ENCODE data around the gene CCDC92B.
"Not testable (repeated sequence)": the region's sequence is repeated elsewhere in the genome, so short reads cannot be mapped to it uniquely, and the experiment has no call there.

Gene CCDC92B

DNA sequence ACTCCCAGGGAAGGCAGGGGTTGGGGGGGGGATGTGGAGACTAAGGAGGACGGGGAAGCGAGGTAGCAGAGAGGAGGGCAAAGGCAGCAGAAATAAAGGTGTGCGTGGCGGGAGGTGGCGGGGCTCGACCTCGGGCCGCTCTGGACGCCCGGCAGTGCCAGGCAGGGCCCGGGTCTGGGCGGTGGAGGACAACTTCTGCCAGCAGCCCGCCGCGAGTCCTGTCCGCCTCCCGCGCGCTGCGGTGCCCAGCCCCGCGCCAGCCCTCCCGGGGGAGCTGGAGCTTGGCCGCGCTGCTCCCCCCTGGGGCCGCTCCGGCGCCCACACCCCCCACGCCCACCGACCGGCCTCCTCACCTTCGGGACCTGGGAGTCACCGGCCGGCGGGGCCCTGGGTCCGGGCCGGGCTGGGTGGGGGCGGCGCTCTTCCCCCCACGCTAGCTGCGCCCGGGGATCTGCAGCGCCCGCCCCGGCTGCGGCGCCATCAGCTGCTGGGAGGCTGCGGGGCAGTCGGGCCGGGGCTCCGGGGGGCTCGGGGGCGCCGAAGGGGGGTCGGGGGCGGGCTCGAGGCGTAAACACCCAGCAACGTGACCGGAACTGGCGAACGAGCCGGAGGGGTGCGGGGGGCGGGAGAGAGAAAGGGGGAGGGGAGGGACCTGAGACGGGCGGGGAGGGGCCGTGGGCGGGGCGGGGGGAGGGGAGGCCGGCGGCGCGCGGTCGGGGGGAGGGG, at the start of gene CCDC92B:
TSS of gene CCDC92B (minus strand) at position 595 of the 726 bp plus-strand sequence. CDS start 14,507 bp downstream, outside the sequence.
- DNase-seq = peak; percentile 25

DNA sequence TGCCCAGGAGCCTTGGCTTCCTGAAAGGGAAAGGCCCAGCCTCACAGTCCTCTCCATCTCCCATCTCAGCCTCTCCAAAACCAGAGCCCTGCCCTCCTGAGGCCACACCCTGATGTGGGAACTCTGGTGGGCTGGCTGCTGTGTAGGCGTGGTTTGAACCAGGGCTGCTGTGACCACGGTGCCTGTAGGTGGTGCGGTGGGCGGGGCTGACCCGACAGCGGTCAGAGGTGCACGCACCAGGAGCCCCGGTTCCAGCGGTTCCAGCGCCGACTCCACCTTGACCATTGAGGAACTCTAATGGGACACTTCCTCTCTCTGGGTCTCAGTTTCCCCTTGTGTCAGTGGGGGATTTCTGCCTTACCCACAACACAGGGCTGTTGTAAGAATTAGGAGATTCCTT, 49.2 kb upstream of the CCDC92B start:
- DNase-seq = peak; percentile 59

DNA sequence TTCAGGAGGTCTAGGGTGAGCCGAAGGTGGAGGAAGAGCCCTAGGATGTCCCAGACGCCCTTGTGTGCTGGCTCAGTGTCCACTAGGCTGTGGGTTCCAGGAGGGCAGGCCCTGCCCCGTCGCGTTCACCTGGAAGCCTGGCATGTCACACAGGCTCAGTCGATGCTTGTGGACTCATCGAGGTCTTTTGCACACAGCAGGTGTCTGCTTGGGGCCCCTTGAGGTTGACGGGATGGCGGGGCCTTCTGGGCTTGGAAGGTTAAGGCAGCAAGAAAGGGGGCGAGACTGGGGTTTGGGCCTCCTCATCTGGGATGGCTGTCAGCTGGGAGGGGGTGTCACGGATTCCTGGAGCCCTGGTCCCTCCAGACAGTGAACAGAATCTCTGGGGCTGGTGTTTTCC, 48.7 kb upstream of the CCDC92B start:
- DNase-seq = no peak

DNA sequence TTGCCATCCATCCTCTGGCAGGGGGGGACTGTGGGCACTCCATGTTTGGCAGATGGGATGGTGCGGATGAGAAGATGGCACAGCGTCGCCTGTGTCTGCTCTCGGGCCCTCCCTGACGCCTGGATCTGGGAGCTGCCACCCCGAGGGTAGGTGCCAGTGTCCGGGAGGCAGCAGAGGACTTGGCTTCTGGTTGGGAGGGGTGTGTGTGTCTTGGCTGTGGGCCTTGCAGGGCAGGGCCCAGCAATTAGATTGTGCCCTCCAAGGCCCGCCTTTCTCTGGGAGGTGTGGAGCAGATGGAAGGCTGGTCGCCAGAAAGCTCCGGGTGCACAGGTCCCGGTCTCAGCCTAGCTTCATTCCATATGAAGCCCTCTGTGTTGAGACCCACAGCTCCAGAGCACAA, 48.2 kb upstream of the CCDC92B start:
- DNase-seq = peak; percentile 62

DNA sequence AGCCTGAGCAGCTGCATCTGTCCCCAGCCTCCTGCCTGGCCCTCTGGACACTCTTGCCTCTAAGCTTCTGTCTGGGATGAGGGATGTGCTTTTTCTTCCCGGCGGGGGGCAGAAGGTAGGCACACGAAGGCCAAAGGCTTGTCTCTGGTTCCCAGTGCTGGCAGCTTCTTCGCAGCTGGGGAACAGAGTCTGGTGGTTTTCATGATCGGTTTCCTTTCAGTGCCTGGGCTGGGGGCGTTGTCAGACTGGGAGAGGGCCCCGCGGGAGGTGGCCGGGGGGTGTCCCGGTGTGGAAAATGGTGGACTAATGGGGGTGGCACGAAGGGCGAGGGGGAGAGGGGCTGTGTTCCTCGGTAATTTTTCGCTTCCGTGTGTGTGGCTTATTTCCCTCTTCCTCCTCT, 47.8 kb upstream of the CCDC92B start:
- no peak for DNase-seq

DNA sequence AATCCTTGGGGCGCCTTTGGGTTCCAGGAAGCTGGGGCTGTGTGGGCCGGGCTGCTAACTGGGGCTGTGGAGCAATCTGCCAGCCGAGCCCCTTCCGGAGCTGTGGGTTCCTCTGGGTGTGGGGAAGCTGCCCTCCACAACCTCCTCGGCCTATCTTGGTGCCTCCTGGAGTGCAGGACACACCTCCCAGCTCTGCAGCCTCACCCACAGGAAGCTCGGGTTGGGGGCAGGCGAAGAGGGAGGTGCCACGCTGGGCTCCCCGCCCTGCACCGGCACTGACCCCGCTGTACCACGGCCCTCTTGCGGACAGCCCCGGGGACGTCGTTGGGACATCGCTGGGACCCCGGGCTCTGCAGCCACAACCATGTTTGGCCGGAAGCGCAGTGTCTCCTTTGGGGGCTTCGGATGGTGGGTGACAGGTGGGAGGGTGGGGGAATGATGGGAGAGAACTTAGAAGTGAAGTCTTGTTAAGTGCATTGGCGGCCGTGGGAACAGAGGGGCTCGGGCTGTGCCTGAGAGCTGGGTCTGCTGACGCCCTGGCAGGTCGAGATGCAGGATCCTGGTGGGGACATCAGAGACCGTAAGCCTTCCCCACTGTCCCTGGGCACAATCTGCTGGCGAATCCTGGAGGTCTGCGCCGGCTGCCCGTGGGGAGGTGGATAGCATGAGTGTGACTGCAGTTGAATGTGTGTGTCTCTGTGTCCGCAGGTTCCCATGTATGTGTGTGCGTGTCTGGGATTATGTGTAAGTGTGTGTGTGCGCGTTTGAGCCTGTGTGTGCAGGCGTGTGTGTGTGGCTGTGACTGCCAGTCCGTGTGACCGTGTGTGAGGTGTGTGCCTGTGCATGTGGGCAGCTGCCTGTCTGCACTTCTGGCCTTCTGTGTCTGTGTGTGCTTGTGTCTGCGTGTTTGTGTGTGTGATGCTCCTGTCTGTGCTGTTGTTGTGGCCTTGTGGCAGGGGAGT, 47.0 kb upstream of the CCDC92B start, which contains the start of gene RAP1GAP2:
TSS of gene RAP1GAP2 (plus strand) at position 275 of the 962 bp plus-strand sequence. CDS start at position 365, 90 bp downstream.
- no peak for DNase-seq

DNA sequence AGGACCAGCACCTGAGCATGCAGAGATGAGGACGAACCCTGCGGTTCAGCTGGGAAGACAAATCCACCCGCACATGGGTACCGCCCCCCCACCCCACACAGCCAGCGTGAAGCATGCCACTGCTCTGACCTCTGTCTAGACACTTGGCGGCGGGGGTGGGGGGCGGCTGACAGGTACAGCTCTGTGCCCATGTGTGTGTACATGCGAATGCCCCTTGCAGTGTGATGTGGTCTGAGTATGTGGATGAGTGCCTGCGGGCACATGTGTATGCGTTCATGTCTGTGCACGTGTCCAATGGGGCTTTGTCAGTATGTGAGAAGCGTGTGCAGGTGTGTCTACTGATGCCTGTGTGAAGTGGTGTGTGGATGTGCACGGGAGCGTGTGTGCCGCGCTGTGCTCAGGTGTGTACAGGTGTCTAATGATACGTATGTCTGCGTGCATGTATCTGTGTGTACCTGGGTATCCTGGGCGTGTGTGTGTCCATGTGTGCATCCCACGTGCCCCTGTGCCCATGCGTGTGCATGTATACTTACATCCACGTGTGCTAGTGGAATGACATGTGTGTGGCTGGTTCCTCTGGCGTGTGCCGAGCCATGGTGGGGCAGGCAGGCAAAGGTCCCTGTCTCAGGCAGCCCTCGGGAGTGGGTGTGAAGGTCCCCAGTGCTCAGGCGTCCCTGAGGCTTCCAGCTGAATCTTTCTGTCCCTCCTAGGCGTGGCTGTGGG, 46.1 kb upstream of the CCDC92B start:
- no peak for DNase-seq

DNA sequence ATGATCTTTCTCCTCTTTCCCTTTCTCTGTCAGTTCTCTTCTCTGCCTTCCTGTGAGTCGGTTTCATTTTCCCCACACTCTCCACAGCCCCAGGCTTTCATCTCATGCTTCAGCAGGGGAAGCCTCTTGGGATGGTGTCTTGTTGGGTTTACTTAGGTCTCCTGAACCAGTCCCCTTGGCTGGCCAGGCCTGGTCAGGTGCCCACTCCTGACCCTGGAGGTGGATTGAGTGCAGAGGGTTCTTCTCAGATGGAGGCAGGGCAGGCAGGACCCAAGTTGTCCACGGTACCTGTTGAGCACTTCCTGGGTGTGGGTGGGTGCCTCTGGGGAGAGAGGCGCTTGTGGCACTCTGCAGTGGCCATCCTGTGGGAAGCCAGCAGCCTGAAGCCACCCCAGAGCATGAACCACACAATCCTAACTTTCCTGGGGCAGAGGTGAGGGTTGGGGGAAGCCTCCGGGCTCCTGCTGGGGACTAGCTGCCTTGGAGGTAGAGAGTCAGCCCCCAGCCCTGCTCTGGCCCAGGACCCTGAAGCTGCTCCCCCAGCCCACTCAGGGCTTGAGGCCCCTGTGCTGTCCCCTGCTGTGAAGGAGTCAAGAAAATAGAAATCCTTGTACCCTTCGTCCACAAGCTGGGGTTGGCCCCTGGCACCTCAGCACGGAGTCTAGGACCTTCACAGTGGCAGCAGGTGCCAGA, 44.8 kb upstream of the CCDC92B start:
- no peak for DNase-seq

DNA sequence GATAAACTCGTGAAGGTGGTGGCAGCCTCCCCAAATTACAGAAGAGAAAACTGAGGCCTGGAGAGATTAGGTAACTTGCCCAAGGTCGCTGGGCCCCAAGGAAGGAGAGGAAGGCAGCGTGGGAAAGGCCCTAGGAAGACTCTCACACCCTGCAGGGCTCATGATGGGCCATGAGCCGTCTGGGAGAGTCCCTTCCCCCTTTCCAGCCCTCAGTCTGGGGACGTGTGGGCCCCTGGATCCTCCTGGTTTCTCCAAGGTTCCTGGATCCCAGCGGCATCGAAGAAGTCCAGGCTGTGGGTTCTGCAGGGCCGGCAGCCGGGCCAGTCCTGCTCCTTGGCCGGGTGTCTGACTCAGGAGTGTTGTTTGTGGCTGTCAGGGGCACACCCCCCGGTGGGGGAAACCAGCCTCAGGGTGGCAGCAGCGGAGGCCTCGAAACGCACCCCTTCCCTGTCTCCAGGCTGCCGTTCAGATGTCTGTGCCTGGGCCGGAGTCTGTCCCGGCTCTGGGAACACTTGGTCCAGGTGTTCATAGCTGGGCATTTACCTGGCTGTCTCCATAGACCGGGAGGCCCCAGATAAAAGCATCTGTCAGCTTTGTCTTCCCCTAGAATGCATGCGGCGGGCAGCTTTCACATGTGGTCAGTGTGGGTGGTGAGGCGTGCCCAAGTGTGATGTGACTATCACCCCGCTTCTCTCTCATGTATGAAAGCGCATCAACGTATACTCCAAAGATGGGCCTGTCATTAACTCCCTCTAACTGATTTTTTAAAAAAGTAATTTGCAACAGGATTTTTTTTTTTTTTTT, 43.1 kb upstream of the CCDC92B start:
- no peak for DNase-seq

DNA sequence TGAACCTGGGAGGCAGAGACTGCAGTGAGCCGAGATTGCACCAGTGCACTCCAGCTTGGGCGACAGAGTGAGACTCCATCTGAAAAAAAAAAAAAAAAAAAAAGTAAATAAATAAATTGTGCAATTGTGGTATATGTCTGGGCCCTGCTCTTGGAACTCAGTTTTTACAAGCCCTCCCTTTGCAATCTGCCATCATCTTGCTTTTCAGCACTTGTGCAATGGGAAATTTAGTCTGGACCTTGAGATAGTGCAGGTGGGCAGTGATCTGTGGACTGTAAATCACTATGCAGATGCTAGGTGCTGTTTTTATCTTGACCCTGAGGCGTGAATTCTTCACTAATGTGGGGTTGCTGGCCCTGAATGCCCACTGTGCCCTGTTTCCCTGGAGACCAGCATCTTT, 40.2 kb upstream of the CCDC92B start:
- DNase-seq = no peak

DNA sequence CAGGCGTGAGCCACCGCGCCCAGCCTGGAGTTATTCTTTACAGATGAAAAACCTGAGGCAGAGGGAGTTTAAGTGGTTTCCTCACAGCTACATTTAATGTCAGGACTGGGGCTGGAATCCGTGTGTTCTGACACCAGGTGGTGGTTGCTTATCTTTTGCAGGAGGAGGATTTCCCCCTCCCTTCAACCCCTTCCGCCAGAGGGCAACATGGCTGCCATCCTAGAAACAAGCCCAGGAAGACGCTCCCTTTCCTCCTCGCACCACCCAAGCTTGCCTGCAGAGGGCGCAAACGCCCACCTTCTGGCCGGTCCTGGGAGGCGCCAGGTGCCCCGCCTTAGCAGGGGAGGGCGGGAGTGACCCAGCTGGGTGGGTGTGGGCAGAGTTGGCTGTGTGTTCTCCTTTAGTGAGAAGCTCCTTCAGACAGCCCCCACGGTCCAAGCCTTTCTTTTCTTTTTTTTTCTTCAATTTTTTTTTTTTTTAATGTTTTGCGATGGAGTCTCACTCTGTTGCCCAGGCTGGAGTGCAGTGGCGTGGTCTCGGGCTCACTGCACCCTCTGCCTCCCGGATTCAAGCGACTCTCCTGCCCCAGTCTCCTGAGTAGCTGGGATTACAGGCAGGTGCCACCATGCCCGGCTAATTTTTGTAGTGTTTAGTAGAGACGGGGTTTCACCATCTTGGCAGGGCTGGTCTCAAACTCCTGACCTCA, 36.9 kb upstream of the CCDC92B start:
- peak; percentile 86 for DNase-seq

DNA sequence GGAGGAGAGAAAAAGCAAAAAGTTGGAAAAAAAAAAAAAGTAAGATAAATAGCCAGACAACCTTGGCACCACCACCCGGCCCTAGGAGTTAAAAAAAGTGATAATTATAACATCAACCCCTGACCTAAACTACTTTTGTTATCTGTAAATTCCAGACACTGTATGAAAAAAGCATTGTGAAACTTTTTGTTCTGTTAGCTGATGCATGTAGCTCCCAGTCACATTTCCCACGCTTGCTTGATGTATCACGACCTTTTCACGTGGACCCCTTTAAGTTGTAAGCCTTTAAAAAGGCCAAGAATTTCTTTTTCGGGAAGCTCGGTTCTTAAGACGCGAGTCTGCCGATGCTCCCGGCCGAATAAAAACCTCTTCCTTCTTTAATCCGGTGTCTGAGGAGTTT, 35.9 kb upstream of the CCDC92B start:
- not testable (repeated sequence) for DNase-seq

DNA sequence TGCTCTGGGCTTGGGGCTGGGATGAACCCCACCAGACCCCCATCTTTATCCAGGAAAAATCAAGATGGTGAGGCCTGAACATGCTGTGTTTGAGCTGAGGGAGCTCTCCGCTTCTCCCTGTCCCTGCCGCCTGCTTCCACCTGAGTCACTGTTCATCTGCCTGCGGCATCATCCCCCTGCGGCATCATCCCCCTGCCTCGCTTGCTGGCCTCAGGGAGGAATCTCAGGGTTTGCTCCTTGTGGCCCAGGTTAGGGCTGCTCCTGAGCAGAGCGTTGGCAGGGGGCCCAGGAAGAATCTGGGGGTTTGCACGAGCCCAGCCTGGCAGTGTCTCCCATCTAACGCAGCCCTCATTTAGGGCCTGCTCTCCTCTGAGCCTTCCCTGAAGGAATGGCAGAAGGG, 35.4 kb upstream of the CCDC92B start:
- no peak for DNase-seq

DNA sequence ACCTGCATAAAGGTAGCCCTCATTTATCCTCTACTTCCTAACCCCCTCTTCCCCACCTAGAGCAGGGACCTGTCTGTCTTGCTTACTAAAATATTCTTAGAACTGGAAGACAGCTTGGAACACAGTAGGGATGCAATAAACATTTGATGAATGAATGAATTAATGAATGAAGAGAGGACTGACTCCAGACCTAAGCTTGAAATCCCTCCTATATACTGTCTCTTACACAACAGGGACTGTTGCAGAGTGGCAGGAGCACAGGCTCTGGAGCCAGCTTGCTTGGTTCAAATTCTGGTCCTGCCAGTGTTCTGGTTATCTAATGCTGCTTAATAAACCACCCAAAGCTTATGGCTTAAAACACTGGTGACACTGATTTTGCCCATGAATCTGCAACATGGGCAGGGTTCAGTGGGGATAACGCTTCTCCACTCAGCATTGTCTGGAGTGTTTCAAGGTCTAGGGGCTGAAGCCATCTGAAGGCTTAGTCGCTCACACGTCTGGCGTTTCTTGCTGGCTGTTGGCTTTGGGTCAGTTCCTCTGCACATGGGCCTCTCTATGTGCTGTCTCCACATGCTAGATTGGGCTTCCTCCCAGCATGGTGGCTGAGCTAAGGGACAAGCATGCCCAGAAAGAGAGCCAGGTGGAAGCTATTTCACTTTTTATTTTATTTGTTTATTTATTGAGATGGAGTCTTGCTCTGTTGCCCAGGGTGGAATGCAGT, 34.0 kb upstream of the CCDC92B start:
- no peak for DNase-seq

DNA sequence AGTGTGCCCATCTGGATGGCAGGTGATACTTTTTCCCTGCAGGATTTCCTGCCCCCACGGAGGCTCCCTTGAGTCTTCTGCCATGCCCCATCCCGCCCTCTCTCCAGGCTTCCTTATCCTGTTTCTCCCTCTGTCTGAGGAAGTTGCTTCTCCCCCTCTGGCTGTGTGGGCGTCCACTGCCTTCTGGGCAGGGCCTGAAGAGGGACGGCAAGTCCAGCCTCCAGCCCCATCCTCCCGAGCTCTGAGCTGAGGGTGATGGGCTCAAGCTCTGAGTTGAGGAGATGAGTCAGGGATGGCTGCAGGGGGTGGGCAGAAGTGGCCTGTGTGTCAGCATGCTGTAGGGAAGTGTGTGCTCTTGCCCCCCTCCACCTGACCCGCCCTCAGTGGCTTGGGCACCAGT, 32.6 kb upstream of the CCDC92B start:
- DNase-seq = no peak

DNA sequence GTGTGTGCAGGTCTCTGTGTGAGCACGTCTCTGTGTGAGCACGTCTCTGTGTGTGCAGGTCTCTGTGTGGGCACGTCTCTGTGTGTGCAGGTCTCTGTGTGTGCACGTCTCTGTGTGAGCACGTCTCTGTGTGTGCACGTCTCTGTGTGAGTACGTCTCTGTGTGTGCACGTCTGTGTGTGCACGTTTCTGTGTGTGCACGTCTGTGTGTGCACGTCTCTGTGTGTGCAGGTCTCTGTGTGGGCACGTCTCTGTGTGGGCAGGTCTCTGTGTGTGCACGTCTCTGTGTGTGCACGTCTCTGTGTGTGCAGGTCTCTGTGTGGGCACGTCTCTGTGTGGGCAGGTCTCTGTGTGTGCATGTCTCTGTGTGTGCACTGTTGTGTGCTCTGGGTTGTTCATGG, 32.1 kb upstream of the CCDC92B start:
- not testable (repeated sequence) for DNase-seq

DNA sequence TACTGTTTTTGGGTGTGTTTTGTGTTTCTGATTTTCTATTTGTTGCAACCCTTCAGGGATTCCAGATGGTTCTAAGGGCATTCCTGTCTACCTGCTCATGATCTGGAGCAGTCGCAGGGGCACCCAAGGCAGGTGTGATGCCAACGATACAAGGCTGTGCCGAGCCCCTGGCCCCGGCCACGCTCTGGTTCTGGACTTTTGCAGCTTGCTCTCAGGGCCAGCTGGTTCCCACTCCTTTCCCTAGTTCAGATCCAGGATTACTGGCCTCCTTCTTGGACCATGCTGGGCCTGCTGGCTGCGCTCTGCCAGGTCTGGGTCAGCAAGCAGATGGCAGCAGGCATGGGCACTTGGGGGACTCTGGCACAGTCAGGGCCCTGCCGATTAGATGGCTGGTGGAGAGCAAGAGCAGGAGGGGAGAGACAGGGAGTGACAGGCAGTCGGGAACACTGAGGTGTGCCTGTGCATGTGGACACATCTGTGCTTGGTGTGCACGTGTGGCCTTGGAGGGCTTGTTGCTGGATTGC, 31.5 kb upstream of the CCDC92B start:
- no peak for DNase-seq

DNA sequence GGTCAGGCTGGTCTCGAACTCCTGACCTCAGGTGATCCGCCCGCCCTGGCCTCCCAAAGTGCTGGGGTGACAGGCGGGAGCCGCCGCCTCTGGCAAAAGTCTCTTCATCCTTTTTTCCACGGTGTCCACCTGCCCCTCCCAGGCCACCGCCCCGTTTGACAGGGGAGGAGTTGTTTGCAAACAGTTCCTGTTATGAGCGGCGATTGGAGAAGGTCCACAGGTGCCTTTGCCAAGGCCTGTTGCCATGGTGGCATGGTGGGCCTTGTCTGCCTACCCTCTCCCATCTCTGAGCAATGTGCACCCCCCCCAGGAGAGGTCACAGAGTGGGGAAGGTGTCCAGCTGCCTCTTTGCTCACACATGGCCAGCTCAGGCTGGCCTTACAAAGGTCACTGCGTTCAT, 30.8 kb upstream of the CCDC92B start:
- no peak for DNase-seq

DNA sequence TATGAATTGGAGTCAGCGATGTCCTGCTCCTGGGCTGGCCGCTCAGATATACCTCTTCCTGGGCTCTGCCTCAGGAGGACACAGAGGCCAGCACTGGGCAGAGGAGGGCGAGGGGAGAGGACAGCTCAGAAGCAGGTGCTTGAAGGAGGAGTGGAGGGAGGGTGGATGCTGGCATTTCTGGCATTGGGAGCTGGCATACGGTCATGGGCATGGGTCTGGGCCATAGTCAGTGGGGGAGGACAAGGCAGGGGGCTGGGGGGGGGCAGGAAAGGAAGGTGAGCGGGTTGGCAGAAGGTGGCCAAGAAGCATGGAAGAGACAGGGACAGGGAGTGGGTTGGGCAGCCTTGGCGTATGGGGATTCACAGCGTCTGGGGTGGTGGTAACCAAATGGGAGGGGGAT, 30.1 kb upstream of the CCDC92B start:
- no peak for DNase-seq

DNA sequence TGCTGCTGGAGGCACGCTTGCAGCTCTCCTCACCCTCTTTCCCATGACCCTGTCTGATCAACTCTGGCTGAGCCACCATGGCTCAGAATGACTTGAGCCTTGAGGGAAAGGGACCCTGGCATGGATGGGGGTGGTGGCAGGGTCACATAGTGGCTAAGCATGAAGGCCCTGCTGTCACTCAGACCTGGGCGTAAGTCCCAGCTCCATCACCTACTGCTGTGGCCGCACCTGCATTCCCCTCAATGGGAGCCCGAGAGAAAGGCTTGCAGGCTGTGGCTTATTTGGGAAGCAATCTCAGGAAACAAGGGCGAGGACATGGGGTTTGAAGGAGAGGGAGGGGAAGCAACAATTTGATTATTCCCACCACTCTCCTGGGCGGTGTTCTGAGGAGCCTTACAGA, 29.0 kb upstream of the CCDC92B start:
- DNase-seq = no peak
